ENCODE data around the gene TMEM129.

Gene TMEM129

DNA sequence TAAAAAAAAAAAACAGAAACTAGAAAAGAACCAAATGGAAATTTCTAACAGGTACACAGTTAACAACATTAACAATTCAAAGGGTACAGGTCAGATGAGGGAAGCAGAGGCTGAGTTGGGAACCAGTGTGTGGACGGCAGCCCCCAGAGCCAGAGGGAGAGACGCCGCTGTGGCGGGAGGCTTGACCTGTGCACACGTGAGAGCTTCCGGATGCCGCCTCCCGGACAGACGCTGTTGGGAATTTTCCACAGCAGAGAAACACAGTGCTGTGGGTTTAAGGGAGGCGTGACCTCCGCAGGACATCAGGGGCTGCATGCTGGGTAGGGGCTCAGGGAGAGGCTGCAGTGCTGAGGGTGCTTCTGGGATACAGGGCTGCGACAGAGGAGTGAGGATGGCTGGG, 22.4 kb upstream of the TMEM129 start:
- no peak for DNase-seq

- DNase-seq: no peak
Measured at GRCh38 chr4:1741208-1741607, 20.1 kb upstream of the TMEM129 start.

GRCh38 chr4:1740021-1740545, 19.0 kb upstream of the TMEM129 start:
- no peak for DNase-seq

- DNase-seq: no peak
Measured at GRCh38 chr4:1739358-1739757, 18.2 kb upstream of the TMEM129 start.

GRCh38 chr4:1738410-1738809, 17.3 kb upstream of the TMEM129 start:
- no peak for DNase-seq

GRCh38 chr4:1737666-1738065, 16.5 kb upstream of the TMEM129 start:
- DNase-seq: no peak

GRCh38 chr4:1736812-1737211, 15.7 kb upstream of the TMEM129 start:
- DNase-seq: no peak

DNA sequence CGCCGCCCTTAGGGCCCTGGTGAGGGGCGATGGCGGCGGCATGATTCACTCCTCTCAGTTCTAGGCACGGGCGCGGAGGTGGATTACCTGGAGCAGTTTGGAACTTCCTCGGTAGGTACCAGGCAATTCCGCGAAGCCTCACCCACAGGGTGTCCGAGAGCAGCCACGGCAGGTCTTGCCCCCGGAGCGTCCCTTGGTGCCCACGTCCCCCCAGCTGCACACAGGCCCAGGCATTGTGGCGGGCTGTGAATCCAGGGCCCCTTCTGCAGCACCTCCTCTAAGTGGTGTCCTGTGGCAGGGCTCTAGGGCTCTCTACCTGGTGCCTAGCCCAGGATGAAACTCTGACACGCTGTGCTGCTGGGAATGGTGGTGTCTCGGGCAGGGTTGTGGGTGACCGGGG, 14.1 kb upstream of the TMEM129 start:
- no peak for DNase-seq

- DNase-seq: no peak
Measured at GRCh38 chr4:1732911-1733310, 11.8 kb upstream of the TMEM129 start.

- DNase-seq: no peak
Measured at GRCh38 chr4:1731180-1731579, 10.1 kb upstream of the TMEM129 start.

- no peak for DNase-seq
Measured at GRCh38 chr4:1730532-1731135, 9.5 kb upstream of the TMEM129 start.

DNA sequence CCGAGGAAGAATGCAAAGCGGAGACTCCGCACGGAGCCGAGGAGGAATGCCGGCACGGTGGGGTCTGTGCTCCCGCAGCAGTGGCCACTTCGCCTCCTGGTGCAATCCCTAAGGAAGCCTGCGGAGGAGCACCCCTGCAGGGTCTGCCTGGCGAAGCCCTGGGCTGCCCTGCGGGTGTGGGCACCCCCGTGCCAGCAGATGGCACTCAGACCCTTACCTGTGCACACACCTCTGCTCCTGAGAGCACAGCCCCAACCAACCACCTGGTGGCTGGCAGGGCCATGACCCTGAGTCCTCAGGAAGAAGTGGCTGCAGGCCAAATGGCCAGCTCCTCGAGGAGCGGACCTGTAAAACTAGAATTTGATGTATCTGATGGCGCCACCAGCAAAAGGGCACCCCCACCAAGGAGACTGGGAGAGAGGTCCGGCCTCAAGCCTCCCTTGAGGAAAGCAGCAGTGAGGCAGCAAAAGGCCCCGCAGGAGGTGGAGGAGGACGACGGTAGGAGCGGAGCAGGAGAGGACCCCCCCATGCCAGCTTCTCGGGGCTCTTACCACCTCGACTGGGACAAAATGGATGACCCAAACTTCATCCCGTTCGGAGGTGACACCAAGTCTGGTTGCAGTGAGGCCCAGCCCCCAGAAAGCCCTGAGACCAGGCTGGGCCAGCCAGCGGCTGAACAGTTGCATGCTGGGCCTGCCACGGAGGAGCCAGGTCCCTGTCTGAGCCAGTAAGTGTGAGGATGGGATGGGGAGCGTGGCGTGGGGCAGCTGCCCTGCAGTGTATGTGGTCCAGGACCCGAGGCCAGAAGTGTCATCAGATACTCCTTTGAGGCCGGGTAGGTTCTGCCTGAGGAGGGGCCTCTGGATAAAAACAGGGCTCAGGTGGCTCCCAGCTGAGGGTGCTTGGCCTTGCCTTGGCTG, 7.2 kb upstream of the TMEM129 start:
- no peak for DNase-seq

GRCh38 chr4:1727117-1728031, 6.3 kb upstream of the TMEM129 start:
- peak; percentile 54 for DNase-seq

- DNase-seq: peak; percentile 84
Measured at GRCh38 chr4:1726146-1726934, 5.2 kb upstream of the TMEM129 start.

- no peak for DNase-seq
Measured at GRCh38 chr4:1725521-1725920, 4.4 kb upstream of the TMEM129 start.

- DNase-seq: peak; percentile 81
Measured at GRCh38 chr4:1723131-1723801, 2.1 kb upstream of the TMEM129 start.

GRCh38 chr4:1722551-1723118, 1.5 kb upstream of the TMEM129 start:
- no peak for DNase-seq

GRCh38 chr4:1721666-1722550, 785 bp upstream of the TMEM129 start:
- no peak for DNase-seq

DNA sequence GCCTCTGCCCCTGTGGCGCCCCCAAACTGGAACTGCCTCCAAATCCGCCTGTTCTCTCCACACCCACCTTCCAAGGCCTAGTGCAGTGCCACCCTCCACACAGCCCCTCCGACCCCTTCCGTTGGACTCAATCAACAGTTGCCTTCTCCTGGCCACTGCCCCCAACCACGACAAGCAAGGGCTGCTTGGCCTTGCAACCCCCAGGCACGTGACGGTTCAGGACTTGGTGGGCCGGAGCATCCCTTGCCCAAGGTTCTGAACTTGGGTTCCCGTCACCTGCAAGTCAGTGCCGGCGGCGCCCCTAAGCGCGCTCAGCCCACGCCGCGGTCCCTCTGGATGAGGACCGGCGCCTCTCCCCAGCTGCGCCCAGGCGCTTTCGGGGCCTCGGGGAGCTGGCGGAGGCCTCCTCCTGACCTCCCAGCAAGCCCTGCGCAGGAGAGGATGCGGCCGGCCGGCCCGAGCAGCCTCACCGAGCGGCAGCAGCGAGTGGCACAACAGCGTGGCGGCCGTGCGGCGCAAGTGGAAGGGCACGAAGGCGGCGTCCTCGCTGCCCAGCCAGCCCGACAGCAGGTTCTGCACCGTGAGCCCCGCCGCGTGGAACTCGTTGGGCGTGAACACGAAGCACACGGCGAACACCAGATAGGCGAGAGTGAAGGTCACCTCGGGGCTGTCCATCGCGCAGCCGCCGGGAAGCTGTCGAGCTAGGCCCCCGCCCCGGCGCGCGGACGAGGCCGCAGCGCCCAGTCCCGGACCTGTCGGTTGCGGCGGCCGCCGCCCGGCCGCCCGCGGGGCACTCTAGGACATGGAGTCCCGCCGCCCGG, 750 bp downstream of the TMEM129 start:
- peak; percentile 38 for DNase-seq
